Esophagus muscularis mucosa (tissue), 3 donors: ENCODE data around the gene KRT80.

Experiments used
- CTCF ChIP-seq, 3 experiments: fragments of 200-600 bp in 2 of 3; fragments of 450-650 bp in 1 of 3; sonication (generic) in 2 of 3; IDR thresholded peaks; one replicate each; pipeline ENCODE4 v1.5.1; 2017 to 2019; ENCODE audit warnings: antibody characterized with exemption in 3 of 3, mild to moderate bottlenecking in 2 of 3, moderate library complexity in 1 of 3
- POLR2A ChIP-seq: fragments of 450-650 bp; IDR thresholded peaks from one replicate; pipeline ENCODE4 v1.6.1; 2017; ENCODE audit warnings: antibody characterized with exemption, moderate library complexity, mild to moderate bottlenecking, low read depth

- TF ChIP-seq CTCF (IDR thresholded peaks at IDR 0.05) (no peak), POLR2A (no peak)
These were observed 8.4 kb upstream of the KRT80 start for GRCh38 chr12:52200086-52200780.
